Parathyroid adenoma (tissue), 2 donors: Measurements from ENCODE around the gene STAC3.

Experiments
- H2AFZ ChIP-seq: fragments of 300-600 bp; sonication (generic); one replicate; pipeline ENCODE4 v1.7.0; 2017; ENCODE audit warnings: antibody characterized with exemption, mild to moderate bottlenecking
- H3K27ac ChIP-seq: fragments of 300-600 bp; sonication (generic); one replicate; pipeline ENCODE4 v1.7.0; 2017
- H3K27me3 ChIP-seq: fragments of 300-600 bp; sonication (generic); one replicate; pipeline ENCODE4 v1.7.0; 2017; ENCODE audit warnings: low read length; ENCODE audit not compliant: control insufficient read depth, insufficient read depth
- H3K36me3 ChIP-seq: fragments of 300-600 bp; sonication (generic); one replicate; pipeline ENCODE4 v1.7.0; 2017; ENCODE audit warnings: low read length; ENCODE audit not compliant: control insufficient read depth, insufficient read depth
- H3K4me1 ChIP-seq: fragments of 300-600 bp; sonication (generic); one replicate; pipeline ENCODE4 v1.7.0; 2017; ENCODE audit warnings: control low read depth
- H3K4me2 ChIP-seq: fragments of 300-600 bp; sonication (generic); one replicate; pipeline ENCODE4 v1.7.0; 2017; ENCODE audit warnings: low read length
- H3K4me3 ChIP-seq: fragments of 300-600 bp; sonication (generic); one replicate; pipeline ENCODE4 v1.7.0; 2017; ENCODE audit warnings: low read depth, low read length
- H3K79me2 ChIP-seq: fragments of 300-600 bp; sonication (generic); one replicate; pipeline ENCODE4 v1.7.0; 2017; ENCODE audit warnings: control low read depth
- H3K9ac ChIP-seq: fragments of 300-600 bp; sonication (generic); one replicate; pipeline ENCODE4 v1.7.0; 2017; ENCODE audit warnings: mild to moderate bottlenecking
- H3K9me3 ChIP-seq: fragments of 300-600 bp; sonication (generic); one replicate; pipeline ENCODE4 v1.7.0; 2017; ENCODE audit warnings: low read length; ENCODE audit not compliant: control insufficient read depth
- CTCF ChIP-seq: fragments of 300-600 bp; sonication (generic); IDR thresholded peaks from one replicate; pipeline ENCODE4 v1.7.0; 2017; ENCODE audit warnings: antibody characterized with exemption, mild to moderate bottlenecking
- donor health status: primary hyperparathyroidism.

The STAC3 gene

GRCh38 chr12:57210926-57211692, 39.9 kb downstream of the STAC3 start:
- peaks cover 10% of the 10 kb centered on the region for H3K27me3 ChIP-seq

GRCh38 chr12:57210461-57210860, 40.5 kb downstream of the STAC3 start:
- no peaks in the 10 kb centered on the region for H3K36me3 ChIP-seq
- no peak overlapping the region for H3K4me2 ChIP-seq
- peaks cover 2% of the 10 kb centered on the region for H3K4me1 ChIP-seq
- no peaks in the 10 kb centered on the region for H3K9me3 ChIP-seq
- no peaks in the 10 kb centered on the region for H3K79me2 ChIP-seq
- no peak for TF ChIP-seq CTCF
- no peak overlapping the region for H3K4me3 ChIP-seq
- no peak overlapping the region for H3K9ac ChIP-seq
- H3K27me3 ChIP-seq, result peaks cover 5% of the 10 kb centered on the region
- no peak overlapping the region for H2AFZ ChIP-seq
- no peak overlapping the region for H3K27ac ChIP-seq

More at GRCh38 chr12:57210926-57211692, 39.9 kb downstream of the STAC3 start:
- H3K79me2 ChIP-seq, result no peaks in the 10 kb centered on the region
- no peak overlapping the region for H3K4me3 ChIP-seq
- no peaks in the 10 kb centered on the region for H3K9me3 ChIP-seq
- no peak overlapping the region for H3K27ac ChIP-seq
- H3K36me3 ChIP-seq, result no peaks in the 10 kb centered on the region
- no peak overlapping the region for H3K4me2 ChIP-seq
- TF ChIP-seq CTCF, result no peak
- H3K9ac ChIP-seq, result no peak overlapping the region
- no peak overlapping the region for H2AFZ ChIP-seq
- peaks cover 2% of the 10 kb centered on the region for H3K4me1 ChIP-seq

GRCh38 chr12:57209916-57210315, 41.1 kb downstream of the STAC3 start:
- no peaks in the 10 kb centered on the region for H3K27me3 ChIP-seq
- no peaks in the 10 kb centered on the region for H3K36me3 ChIP-seq
- H2AFZ ChIP-seq, result no peak overlapping the region
- no peak for TF ChIP-seq CTCF
- H3K4me3 ChIP-seq, result no peak overlapping the region
- no peaks in the 10 kb centered on the region for H3K9me3 ChIP-seq
- H3K4me2 ChIP-seq, result no peak overlapping the region
- no peaks in the 10 kb centered on the region for H3K79me2 ChIP-seq
- no peak overlapping the region for H3K27ac ChIP-seq
- no peak overlapping the region for H3K9ac ChIP-seq
- peaks cover 2% of the 10 kb centered on the region for H3K4me1 ChIP-seq

- H3K36me3 ChIP-seq, result no peaks in the 10 kb centered on the region
- no peak overlapping the region for H2AFZ ChIP-seq
- no peak overlapping the region for H3K4me3 ChIP-seq
- H3K9ac ChIP-seq, result no peak overlapping the region
- H3K27ac ChIP-seq, result no peak overlapping the region
- no peaks in the 10 kb centered on the region for H3K79me2 ChIP-seq
- peaks cover 2% of the 10 kb centered on the region for H3K4me1 ChIP-seq
- H3K9me3 ChIP-seq, result no peaks in the 10 kb centered on the region
- no peaks in the 10 kb centered on the region for H3K27me3 ChIP-seq
- no peak for TF ChIP-seq CTCF
- H3K4me2 ChIP-seq, result no peak overlapping the region
Measured at GRCh38 chr12:57208631-57209282, 42.2 kb downstream of the STAC3 start.
